ENCODE results near the gene NT5DC1. TPM values are rescaled to one million over a fixed set of nuclear protein-coding genes. Genes with fewer than 3 reads are reported as not detected.

The NT5DC1 gene
- polyA plus RNA-seq, 3 donors: 18.2 to 39.0 (median 28.3) TPM

GRCh38 chr6:116253505-116254296 is 153.0 kb downstream of the NT5DC1 start, which contains the start of gene TSPYL4:
TSPYL4 (minus strand) TSS chr6:116254075; CDS start chr6:116254008, 67 bp downstream.
- no peaks in the 10 kb centered on the region for H3K27me3 ChIP-seq (ENCODE audit: control insufficient read depth in 2 of 2, insufficient read depth in 2 of 2, low read length in 2 of 2)
- peaks cover 13 to 20% of the 10 kb centered on the region in 2 donors for H3K4me1 ChIP-seq (ENCODE audit: control insufficient read depth in 1 of 2, insufficient read depth in 2 of 2, low read length in 2 of 2)
- peak; percentile 92 to 95 (median 95) for DNase-seq
- H3K36me3 Mint-ChIP-seq: no peaks in the 10 kb centered on the region
- H3K9me3 ChIP-seq (replicated peaks in 1 of 2; ENCODE audit: control insufficient read depth in 1 of 2, insufficient read depth in 1 of 2, low read length in 2 of 2): no peaks in the 10 kb centered on the region
- H3K9me3 Mint-ChIP-seq: no peaks in the 10 kb centered on the region
- no peak within 1 kb of the TSS for H3K4me3 Mint-ChIP-seq
- no peaks in the 10 kb centered on the region for H4K20me1 ChIP-seq (ENCODE audit: insufficient read depth, low read length)
- H3K36me3 ChIP-seq (replicated peaks in 1 of 2; ENCODE audit: control insufficient read depth in 1 of 2, insufficient read depth in 2 of 2, low read length in 2 of 2): no peaks in the 10 kb centered on the region
- no peak within 1 kb of the TSS for H3K27ac Mint-ChIP-seq
- peaks cover 20% of the 10 kb centered on the region for H3K4me1 Mint-ChIP-seq
- under 1% methylated on average over 32 of the region's 53 CpGs for WGBS (ENCODE audit: insufficient coverage)
- peak within 1 kb of the TSS; percentile 84 to 94 (median 88) for H3K4me3 ChIP-seq (replicated peaks in 1 of 3; ENCODE audit: low read depth in 2 of 3, low read length in 3 of 3)
- no peaks in the 10 kb centered on the region for H3K27me3 Mint-ChIP-seq (ENCODE audit: low read depth in 3 of 3)
- peak within 1 kb of the TSS; percentile 99 for H2AFZ ChIP-seq (ENCODE audit: insufficient read depth, low read depth, low read length, poor library complexity, severe bottlenecking)
- peak within 1 kb of the TSS; percentile 43 to 85 for H3K27ac ChIP-seq (ENCODE audit: low read depth in 1 of 2, low read length in 2 of 2)
- intact Hi-C loops (cut with micrococcal nuclease): no loop called here
- peak within 1 kb of the TSS; percentile 77 for H3K4me2 ChIP-seq (replicated peaks; ENCODE audit: extremely low read depth, low read length, poor library complexity, severe bottlenecking)
- peaks cover 14% of the 10 kb centered on the region for H3K79me2 ChIP-seq (ENCODE audit: insufficient read depth, low read length)
- no peak for TF ChIP-seq CTCF (IDR thresholded peaks at IDR 0.05)
- peak within 1 kb of the TSS; percentile 73 for H3K9ac ChIP-seq (ENCODE audit: insufficient read depth, low read length, poor library complexity, severe bottlenecking)

- Histone ChIP-seq H3K36me3 (replicated peaks in 1 of 2; ENCODE audit: control insufficient read depth in 1 of 2, insufficient read depth in 2 of 2, low read length in 2 of 2) (no peaks in the 10 kb centered on the region), H2AFZ (ENCODE audit: insufficient read depth, low read depth, low read length, poor library complexity, severe bottlenecking) (peak overlapping the region; percentile 99), H3K4me1 (ENCODE audit: control insufficient read depth in 1 of 2, insufficient read depth in 2 of 2, low read length in 2 of 2) (peaks cover 13 to 20% of the 10 kb centered on the region in 2 donors), H3K4me3 (replicated peaks in 1 of 3; ENCODE audit: low read depth in 2 of 3, low read length in 3 of 3) (peak overlapping the region; percentile 84 to 94 (median 88)), H3K27ac (ENCODE audit: low read depth in 1 of 2, low read length in 2 of 2) (peak overlapping the region in 1 of 2 donors; percentile 85), H3K27me3 (ENCODE audit: control insufficient read depth in 2 of 2, insufficient read depth in 2 of 2, low read length in 2 of 2) (no peaks in the 10 kb centered on the region), H3K79me2 (ENCODE audit: insufficient read depth, low read length) (peaks cover 14% of the 10 kb centered on the region), H3K9me3 (replicated peaks in 1 of 2; ENCODE audit: control insufficient read depth in 1 of 2, insufficient read depth in 1 of 2, low read length in 2 of 2) (no peaks in the 10 kb centered on the region), H3K9ac (ENCODE audit: insufficient read depth, low read length, poor library complexity, severe bottlenecking) (peak overlapping the region; percentile 73), H3K4me2 (replicated peaks; ENCODE audit: extremely low read depth, low read length, poor library complexity, severe bottlenecking) (peak overlapping the region; percentile 77), H4K20me1 (ENCODE audit: insufficient read depth, low read length) (no peaks in the 10 kb centered on the region)
- TF ChIP-seq CTCF (IDR thresholded peaks at IDR 0.05): no peak
- no peaks in the 10 kb centered on the region for H3K36me3 Mint-ChIP-seq
- WGBS (ENCODE audit: insufficient coverage): no CpG with 5 or more reads among the region's 4 CpGs
- no peak overlapping the region for H3K27ac Mint-ChIP-seq
- H3K9me3 Mint-ChIP-seq: no peaks in the 10 kb centered on the region
- intact Hi-C loops (cut with micrococcal nuclease): no loop called here
- H3K4me3 Mint-ChIP-seq: no peak overlapping the region
- DNase-seq: no peak
- no peaks in the 10 kb centered on the region for H3K27me3 Mint-ChIP-seq (ENCODE audit: low read depth in 3 of 3)
- peaks cover 20% of the 10 kb centered on the region for H3K4me1 Mint-ChIP-seq
Measured at GRCh38 chr6:116254297-116255056, 153.8 kb downstream of the NT5DC1 start.
